ENCODE data around the gene TMEM108. TPM values are rescaled to one million over a fixed set of nuclear protein-coding genes. Genes with fewer than 3 reads are reported as not detected.

The TMEM108 gene
- total and polyA plus RNA-seq, 11 donors: 0.14 to 2.8 (median 0.57) TPM

GRCh38 chr3:133377396-133377795 is 339.2 kb downstream of the TMEM108 start:
- DNase-seq (no peak), ATAC-seq (peak in 3 of 4 donors; percentile 47 to 73 (median 51))
- intact Hi-C loops (cut with DNase I): loop anchor here in 9 of 10 donors (1.0 to 5.0 kb wide), 3 partner anchors 335 to 337 kb away; no protein-coding TSS in a partner anchor
- Histone ChIP-seq H3K4me3 (no peak overlapping the region), H3K27me3 (no peaks in the 10 kb centered on the region), H3K36me3 (no peaks in the 10 kb centered on the region), H3K4me1 (peaks cover 0 to 8% (median 0%) of the 10 kb centered on the region in 12 donors), H3K9me3 (no peaks in the 10 kb centered on the region), H3K27ac (no peak overlapping the region)
- TF ChIP-seq CTCF (IDR thresholded peaks at IDR 0.05) (peak; percentile 18 to 54 (median 40)), POLR2A (IDR thresholded peaks at IDR 0.05) (no peak)
- WGBS, 4 donors: 68 to 84% (median 76%) methylated on average over 2 to 3 of the region's 3 CpGs

GRCh38 chr3:133379926-133380325 is 341.7 kb downstream of the TMEM108 start:
- 93 to 95% (median 93%) methylated on average over 12 to 19 of the region's 19 CpGs for WGBS, 4 donors

DNA sequence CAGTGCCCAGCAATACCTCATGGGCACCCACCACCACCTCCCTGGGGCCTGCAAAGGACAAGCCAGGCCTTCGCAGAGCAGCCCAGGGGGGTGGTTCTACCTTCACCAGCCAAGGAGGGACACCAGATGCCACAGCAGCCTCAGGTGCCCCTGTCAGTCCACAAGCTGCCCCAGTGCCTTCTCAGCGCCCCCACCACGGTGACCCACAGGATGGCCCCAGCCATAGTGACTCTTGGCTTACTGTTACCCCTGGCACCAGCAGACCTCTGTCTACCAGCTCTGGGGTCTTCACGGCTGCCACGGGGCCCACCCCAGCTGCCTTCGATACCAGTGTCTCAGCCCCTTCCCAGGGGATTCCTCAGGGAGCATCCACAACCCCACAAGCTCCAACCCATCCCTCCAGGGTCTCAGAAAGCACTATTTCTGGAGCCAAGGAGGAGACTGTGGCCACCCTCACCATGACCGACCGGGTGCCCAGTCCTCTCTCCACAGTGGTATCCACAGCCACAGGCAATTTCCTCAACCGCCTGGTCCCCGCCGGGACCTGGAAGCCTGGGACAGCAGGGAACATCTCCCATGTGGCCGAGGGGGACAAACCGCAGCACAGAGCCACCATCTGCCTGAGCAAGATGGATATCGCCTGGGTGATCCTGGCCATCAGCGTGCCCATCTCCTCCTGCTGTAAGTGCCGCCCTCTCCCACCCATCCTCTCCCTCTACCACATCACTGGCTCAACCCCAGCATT is 342.5 kb downstream of the TMEM108 start:
- Histone ChIP-seq H3K4me3 (no peak overlapping the region), H3K27me3 (peaks cover 0 to under 1% (median 0%) of the 10 kb centered on the region in 9 donors), H3K36me3 (no peaks in the 10 kb centered on the region), H3K27ac (no peak overlapping the region), H3K9me3 (no peaks in the 10 kb centered on the region), H3K4me1 (peaks cover 0 to 14% (median 1%) of the 10 kb centered on the region in 12 donors)
- intact Hi-C loops (cut with DNase I): loop anchor here in 5 of 10 donors (2.0 to 5.0 kb wide), 3 partner anchors 648 to 653 kb away; no protein-coding TSS in a partner anchor
- 92 to 96% (median 92%) methylated on average over 12 to 16 of the region's 16 CpGs for WGBS, 4 donors
- DNase-seq (no peak), ATAC-seq (no peak)
- TF ChIP-seq CTCF (IDR thresholded peaks at IDR 0.05) (no peak), POLR2A (IDR thresholded peaks at IDR 0.05) (no peak)

More at GRCh38 chr3:133379926-133380325, 341.7 kb downstream of the TMEM108 start:
- DNase-seq: no peak
- Histone ChIP-seq H3K36me3 (no peaks in the 10 kb centered on the region), H3K27ac (no peak overlapping the region), H3K27me3 (no peaks in the 10 kb centered on the region), H3K4me3 (no peak overlapping the region), H3K9me3 (no peaks in the 10 kb centered on the region), H3K4me1 (peaks cover 0 to 14% (median 1%) of the 10 kb centered on the region in 12 donors)
- intact Hi-C loops (cut with DNase I): loop anchor here in 6 of 10 donors (2.0 to 5.0 kb wide), 5 partner anchors 338 to 653 kb away; no protein-coding TSS in a partner anchor
- TF ChIP-seq POLR2A (IDR thresholded peaks at IDR 0.05): no peak
- ATAC-seq: no peak

DNA sequence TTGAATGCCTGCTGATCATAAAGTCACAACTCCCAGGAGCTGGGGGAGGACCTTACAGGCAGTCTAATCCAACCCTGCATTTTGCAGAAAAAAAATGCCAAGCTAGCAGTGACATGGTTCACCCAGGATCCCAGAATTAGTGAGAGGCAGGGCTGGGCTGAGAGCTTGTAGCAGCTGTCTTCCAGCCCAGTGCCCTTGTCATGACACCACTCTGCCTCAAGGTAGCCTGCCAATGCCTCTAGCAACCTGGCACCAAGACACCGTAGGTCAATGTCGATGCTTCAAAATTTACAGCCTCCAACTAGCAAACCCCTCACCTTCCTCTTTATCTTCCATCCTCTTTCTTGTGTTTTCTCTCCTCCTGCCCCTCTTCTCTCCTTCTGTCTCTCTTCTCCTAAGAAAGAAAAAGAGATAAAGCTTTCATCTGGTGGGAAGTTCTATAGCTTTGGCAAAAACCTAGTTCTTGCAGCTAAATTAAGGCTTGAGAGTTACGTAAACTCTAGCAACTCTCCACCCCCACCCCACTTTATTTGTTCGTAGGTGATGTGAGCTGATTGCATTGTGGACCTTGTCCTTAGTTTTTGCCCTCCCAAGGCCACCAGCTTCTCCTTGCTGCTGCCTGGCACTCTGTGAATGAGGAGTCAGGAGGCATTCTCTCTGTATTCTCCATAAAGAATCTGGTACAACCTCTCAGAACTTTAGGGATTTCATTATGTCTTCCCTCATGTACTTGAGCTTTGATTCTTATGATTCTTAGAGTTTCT is 343.3 kb downstream of the TMEM108 start:
- intact Hi-C loops (cut with DNase I): loop anchor here in 6 of 10 donors (2.0 to 5.0 kb wide), 4 partner anchors 649 to 654 kb away; no protein-coding TSS in a partner anchor
- H3K27ac ChIP-seq: no peak overlapping the region
- no peaks in the 10 kb centered on the region for H3K36me3 ChIP-seq
- DNase-seq: no peak
- WGBS, 4 donors: 64 to 94% (median 72%) methylated on average over 4 of the region's 4 CpGs
- H3K9me3 ChIP-seq: no peaks in the 10 kb centered on the region
- peaks cover 0 to 14% (median 0%) of the 10 kb centered on the region in 12 donors for H3K4me1 ChIP-seq
- peaks cover 0 to 3% (median 0%) of the 10 kb centered on the region in 9 donors for H3K27me3 ChIP-seq
- H3K4me3 ChIP-seq: no peak overlapping the region
- no peak for ATAC-seq
- TF ChIP-seq POLR2A (IDR thresholded peaks at IDR 0.05) (no peak), CTCF (IDR thresholded peaks at IDR 0.05) (no peak)

All from heart left ventricle (tissue), 16 donors.